Thyroid gland (tissue), 4 donors: ENCODE data around the gene SLC35B3. TPM values are rescaled to one million over a fixed set of nuclear protein-coding genes. Genes with fewer than 3 reads are reported as not detected.

Source experiments
- DNase-seq, 2 donors: peaks; one replicate each; pipeline ENCODE4 v3.0.0-alpha.2; 2019
- H3K27ac ChIP-seq, 3 donors: fragments of 200-600 bp; sonication (generic); 1 replicate in 2 of 3; 2 replicates in 1 of 3; pipeline ENCODE4 v1.5.1; 2016 to 2019; ENCODE audit warnings: mild to moderate bottlenecking in 1 of 3, moderate library complexity in 1 of 3
- H3K27me3 ChIP-seq: fragments of 200-600 bp; sonication (generic); one replicate; pipeline ENCODE4 v1.5.1; 2019
- H3K36me3 ChIP-seq, 2 donors: fragments of 200-600 bp; sonication (generic); one replicate each; pipeline ENCODE4 v1.5.1; 2016 to 2019
- H3K4me1 ChIP-seq, 2 donors: fragments of 200-600 bp; sonication (generic); one replicate each; pipeline ENCODE4 v1.5.1; 2017 to 2019
- H3K4me3 ChIP-seq, 3 donors: fragments of 200-600 bp; sonication (generic); replicated peaks in 1 of 3; 1 replicate in 2 of 3; 2 replicates in 1 of 3; pipeline ENCODE4 v1.5.1; 2016; ENCODE audit warnings: mild to moderate bottlenecking in 1 of 3
- H3K9me3 ChIP-seq: fragments of 200-600 bp; sonication (generic); one replicate; pipeline ENCODE4 v1.5.1; 2017
- CTCF ChIP-seq, 6 experiments: fragments of 200-600 bp in 3 of 6; fragments of 450-650 bp in 3 of 6; sonication (generic) in 3 of 6; IDR thresholded peaks; one replicate each; pipeline ENCODE4 v1.5.1; 2016 to 2019; ENCODE audit warnings: antibody characterized with exemption in 6 of 6, mild to moderate bottlenecking in 2 of 6, inconsistent platforms in 1 of 6, moderate library complexity in 1 of 6
- POLR2A ChIP-seq, 2 donors: fragments of 450-650 bp; IDR thresholded peaks; one replicate each; pipeline ENCODE4 v1.6.1; 2017; ENCODE audit warnings: antibody characterized with exemption in 2 of 2, mild to moderate bottlenecking in 2 of 2, moderate library complexity in 1 of 2
- WGBS, 2 donors: methylation state at CpG; one replicate each; pipeline ENCODE4 v1.1.5; 2017; 5-methylcytosine and 5-hydroxymethylcytosine counted together
- intact Hi-C: fragments of 100-400 bp; cut with DNase I; formaldehyde crosslinking; loops from one replicate; pipeline ENCODE4 v1.15.1; 2023
- total RNA-seq, 4 donors: library from RNA; depleted of rRNA; stranded (reverse); fragments of >200 nt; gene quantifications; one replicate each; pipeline ENCODE4 v1.2.3, GENCODE V29; 2016

SLC35B3 gene
- total RNA-seq, 4 donors from 2014 or later, result 25.0 to 34.6 (median 28.4) TPM

- Histone ChIP-seq H3K27me3 (no peaks in the 10 kb centered on the region), H3K36me3 (no peaks in the 10 kb centered on the region), H3K4me3 (no peak overlapping the region), H3K4me1 (peaks cover 9% of the 10 kb centered on the region in 2 donors), H3K27ac (no peak overlapping the region), H3K9me3 (no peaks in the 10 kb centered on the region)
- 39 to 47% methylated on average over 1 of the region's 1 CpG for WGBS, 2 donors
- no peak for DNase-seq
- intact Hi-C loops, result no loop called here
- TF ChIP-seq POLR2A (IDR thresholded peaks at IDR 0.05), result no peak
- no peak for TF ChIP-seq CTCF (IDR thresholded peaks at IDR 0.05)
These were observed 6.8 kb upstream of the SLC35B3 start for GRCh38 chr6:8442150-8442549.

- H3K27ac ChIP-seq, result no peak overlapping the region
These were observed 6.1 kb upstream of the SLC35B3 start for GRCh38 chr6:8441452-8441851.

GRCh38 chr6:8439601-8440268 lies 4.4 kb upstream of the SLC35B3 start:
- H3K4me1 ChIP-seq, result peaks cover 21 to 22% of the 10 kb centered on the region in 2 donors
- TF ChIP-seq CTCF (IDR thresholded peaks at IDR 0.05) (no peak), POLR2A (IDR thresholded peaks at IDR 0.05) (no peak)
- no peak for DNase-seq
- no peak overlapping the region for H3K27ac ChIP-seq
- WGBS, 2 donors, result 59 to 67% methylated on average over 2 of the region's 2 CpGs
- H3K36me3 ChIP-seq, result no peaks in the 10 kb centered on the region
- no peaks in the 10 kb centered on the region for H3K9me3 ChIP-seq
- H3K27me3 ChIP-seq, result no peaks in the 10 kb centered on the region
- intact Hi-C loops, result no loop called here
- H3K4me3 ChIP-seq, result no peak overlapping the region

More at GRCh38 chr6:8441452-8441851, 6.1 kb upstream of the SLC35B3 start:
- Histone ChIP-seq H3K36me3 (no peaks in the 10 kb centered on the region), H3K27me3 (no peaks in the 10 kb centered on the region), H3K4me3 (no peak overlapping the region), H3K4me1 (peaks cover 13% of the 10 kb centered on the region in 2 donors), H3K9me3 (no peaks in the 10 kb centered on the region)
- TF ChIP-seq CTCF (IDR thresholded peaks at IDR 0.05) (no peak), POLR2A (IDR thresholded peaks at IDR 0.05) (no peak)
- intact Hi-C loops, result no loop called here
- no peak for DNase-seq
- WGBS, 2 donors, result 90 to 91% methylated on average over 1 of the region's 1 CpG

- Histone ChIP-seq H3K27me3 (no peaks in the 10 kb centered on the region), H3K4me1 (peaks cover 33 to 37% of the 10 kb centered on the region in 2 donors), H3K9me3 (no peaks in the 10 kb centered on the region), H3K4me3 (no peak overlapping the region), H3K36me3 (no peaks in the 10 kb centered on the region), H3K27ac (peak overlapping the region; percentile 82 to 95 (median 82))
- DNase-seq, result no peak
- 73 to 85% methylated on average over 1 of the region's 1 CpG for WGBS, 2 donors
- intact Hi-C loops, result no loop called here
- TF ChIP-seq CTCF (IDR thresholded peaks at IDR 0.05) (no peak), POLR2A (IDR thresholded peaks at IDR 0.05) (no peak)
These were observed 2.5 kb upstream of the SLC35B3 start for GRCh38 chr6:8437813-8438212.

- TF ChIP-seq CTCF (IDR thresholded peaks at IDR 0.05), result no peak
- TF ChIP-seq POLR2A (IDR thresholded peaks at IDR 0.05), result peak in 1 of 2 donors; percentile 23
- 31 to 42% methylated on average over 1 of the region's 1 CpG for WGBS, 2 donors
- no peaks in the 10 kb centered on the region for H3K9me3 ChIP-seq
- peaks cover 33 to 40% of the 10 kb centered on the region in 2 donors for H3K4me1 ChIP-seq
- intact Hi-C loops, result no loop called here
- peak overlapping the region; percentile 90 to 95 (median 94) for H3K27ac ChIP-seq
- no peaks in the 10 kb centered on the region for H3K36me3 ChIP-seq
- no peaks in the 10 kb centered on the region for H3K27me3 ChIP-seq
- peak; percentile 66 to 67 for DNase-seq
- no peak overlapping the region for H3K4me3 ChIP-seq
These were observed 1.6 kb upstream of the SLC35B3 start for GRCh38 chr6:8436966-8437365.
